NCI-H1048 (cell line): ENCODE results near the gene HS6ST3.
"Not testable (repeated sequence)": the region's sequence is repeated elsewhere in the genome, so short reads cannot be mapped to it uniquely, and the experiment has no call there.

Experiments used
- DNase-seq: peaks from one replicate; lab custom pipeline; 2025; lab: John Stamatoyannopoulos, UW

HS6ST3 gene

DNA sequence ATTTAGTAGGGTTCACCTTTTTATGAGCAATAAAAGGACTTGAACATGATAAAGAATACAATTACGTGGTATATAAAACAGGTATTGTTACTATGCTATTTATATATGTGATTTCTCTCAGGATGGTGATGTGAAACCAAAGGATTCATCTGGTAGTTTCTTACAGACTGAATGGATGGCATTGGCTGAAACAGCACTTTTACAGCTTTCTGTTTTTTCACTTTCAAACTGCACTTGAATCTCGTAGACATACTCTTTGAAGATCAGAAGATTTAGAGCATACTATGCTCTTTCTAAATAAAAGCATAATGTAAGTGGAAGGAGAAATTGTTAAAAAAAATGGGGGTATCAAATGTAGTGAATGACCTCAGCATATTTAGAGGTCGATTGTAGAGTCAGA is 354.8 kb downstream of the HS6ST3 start:
- DNase-seq, result no peak

DNA sequence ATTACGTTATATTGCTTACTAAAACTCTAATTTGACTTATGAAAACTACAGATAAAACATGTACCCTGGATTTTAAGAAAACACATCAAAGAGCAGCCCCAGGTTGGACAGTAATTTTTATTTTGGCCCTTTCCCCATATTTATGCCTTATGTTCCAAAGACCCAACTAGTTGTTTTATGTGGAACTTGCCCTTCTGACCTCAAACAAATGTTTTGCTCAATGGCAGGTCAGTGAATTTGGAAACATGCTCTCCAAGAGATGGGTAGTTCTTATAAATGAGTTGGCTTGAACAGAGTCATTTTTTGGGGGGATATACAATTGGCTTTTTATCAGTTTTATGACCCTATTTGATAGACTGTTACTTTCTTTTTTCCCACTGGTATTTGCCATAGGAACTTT is 360.0 kb downstream of the HS6ST3 start:
- no peak for DNase-seq

DNA sequence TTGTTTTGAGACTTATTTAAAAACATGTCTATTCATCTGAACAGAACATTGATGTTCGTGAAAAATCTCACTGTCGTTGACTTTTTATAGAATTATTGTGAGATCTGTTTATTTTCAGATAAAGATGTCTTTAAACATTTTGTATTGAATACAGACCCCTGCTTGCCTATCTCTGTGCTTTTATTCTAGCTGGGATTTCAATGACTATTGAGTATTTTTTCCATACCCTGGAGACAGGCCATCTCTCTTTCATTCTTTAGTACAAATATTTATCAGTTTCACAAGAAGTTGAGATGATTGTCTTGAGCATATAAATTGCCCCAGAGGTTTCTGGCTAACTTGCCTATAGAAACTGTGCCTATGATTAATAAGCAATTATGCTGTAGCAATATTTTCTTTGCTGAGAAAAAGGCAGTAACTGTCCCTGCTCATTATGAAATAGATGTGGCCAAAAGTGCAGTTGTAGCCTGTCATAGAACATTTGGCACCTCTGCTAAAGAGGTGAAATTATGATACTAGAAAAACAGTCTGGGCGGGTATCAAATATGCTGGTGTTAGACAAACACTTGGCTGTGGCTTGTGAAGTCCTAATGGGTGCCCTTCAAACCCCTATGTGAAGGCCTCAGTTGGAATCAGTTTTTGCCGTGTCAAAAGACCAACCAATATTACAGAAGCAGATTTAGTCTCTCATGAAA is 360.6 kb downstream of the HS6ST3 start:
- no peak for DNase-seq

- no peak for DNase-seq
Measured at GRCh38 chr13:96454466-96454865, 364.6 kb downstream of the HS6ST3 start.

- DNase-seq, result peak; percentile 52
Measured at GRCh38 chr13:96460609-96461008, 370.7 kb downstream of the HS6ST3 start.

GRCh38 chr13:96473526-96474180 is 383.7 kb downstream of the HS6ST3 start:
- no peak for DNase-seq

GRCh38 chr13:96474181-96474557 is 384.3 kb downstream of the HS6ST3 start:
- DNase-seq, result no peak

- DNase-seq, result no peak
Measured at GRCh38 chr13:96475103-96475502, 385.2 kb downstream of the HS6ST3 start.

GRCh38 chr13:96481482-96481881 is 391.6 kb downstream of the HS6ST3 start:
- no peak for DNase-seq

DNA sequence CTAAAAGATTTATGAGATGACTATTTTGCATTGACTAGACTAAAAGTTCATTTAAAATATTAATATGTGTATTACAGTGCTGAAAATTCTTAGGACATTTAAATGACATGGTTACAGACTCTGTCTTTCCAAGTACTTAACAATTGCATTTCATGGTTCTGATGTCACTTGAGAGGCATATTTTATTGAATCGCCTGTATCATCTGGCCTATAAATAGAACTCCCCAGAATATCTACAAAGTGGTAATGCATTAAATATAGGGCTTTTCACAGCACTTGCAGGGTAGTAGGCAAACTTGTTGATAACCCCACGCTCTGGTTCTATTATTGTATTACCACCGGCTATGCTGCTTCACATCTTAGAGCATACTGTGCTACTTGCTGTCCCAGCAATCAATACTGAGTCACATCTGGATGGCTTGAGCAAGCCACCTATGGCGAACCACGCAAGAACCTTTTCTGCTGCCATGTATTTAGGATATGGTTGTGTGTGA is 400.6 kb downstream of the HS6ST3 start:
- DNase-seq, result no peak

GRCh38 chr13:96491103-96491502 is 401.2 kb downstream of the HS6ST3 start:
- DNase-seq, result no peak

DNA sequence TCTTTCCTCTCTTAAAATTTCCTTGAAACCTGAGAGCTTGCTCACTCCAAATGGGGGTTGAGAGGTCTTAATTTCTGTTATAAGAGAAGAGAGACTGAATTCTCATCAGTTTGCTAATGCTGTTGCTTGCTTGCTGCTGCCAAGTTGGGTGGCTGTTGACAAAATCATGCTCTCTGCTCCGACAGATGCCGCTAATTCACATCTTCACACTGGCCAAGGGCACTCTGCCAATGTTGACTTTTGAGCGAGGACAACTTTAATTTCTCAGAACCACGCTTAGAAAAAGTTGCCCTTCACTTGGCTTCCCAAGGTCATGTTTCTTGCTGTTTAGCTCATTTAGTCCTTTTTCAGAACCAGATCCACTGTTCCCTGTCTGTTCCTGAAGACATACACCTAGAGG is 402.9 kb downstream of the HS6ST3 start:
- DNase-seq, result no peak

GRCh38 chr13:96499656-96500055 is 409.7 kb downstream of the HS6ST3 start:
- DNase-seq, result no peak

GRCh38 chr13:96500953-96501352 is 411.0 kb downstream of the HS6ST3 start:
- no peak for DNase-seq

GRCh38 chr13:96503481-96503880 is 413.6 kb downstream of the HS6ST3 start:
- DNase-seq, result no peak

DNA sequence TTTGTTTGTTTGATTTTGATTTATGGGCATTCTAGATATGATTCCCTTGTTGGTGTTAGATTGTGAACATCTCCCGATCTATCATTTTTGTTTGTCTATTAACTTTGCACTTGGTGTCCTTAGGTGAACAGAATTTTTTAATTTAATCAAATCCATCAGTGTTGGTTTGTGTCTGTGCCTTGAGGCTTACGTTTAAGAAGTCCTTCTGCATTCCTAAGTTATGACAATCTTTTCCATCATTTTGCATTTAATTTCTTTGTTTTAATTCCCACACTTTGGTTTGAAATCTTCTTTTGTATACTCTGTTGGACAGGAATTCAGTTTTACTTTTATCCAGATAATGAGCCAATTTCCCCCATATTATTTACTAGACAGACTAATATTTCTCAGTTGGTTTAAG is 421.7 kb downstream of the HS6ST3 start:
- DNase-seq, result no peak

DNA sequence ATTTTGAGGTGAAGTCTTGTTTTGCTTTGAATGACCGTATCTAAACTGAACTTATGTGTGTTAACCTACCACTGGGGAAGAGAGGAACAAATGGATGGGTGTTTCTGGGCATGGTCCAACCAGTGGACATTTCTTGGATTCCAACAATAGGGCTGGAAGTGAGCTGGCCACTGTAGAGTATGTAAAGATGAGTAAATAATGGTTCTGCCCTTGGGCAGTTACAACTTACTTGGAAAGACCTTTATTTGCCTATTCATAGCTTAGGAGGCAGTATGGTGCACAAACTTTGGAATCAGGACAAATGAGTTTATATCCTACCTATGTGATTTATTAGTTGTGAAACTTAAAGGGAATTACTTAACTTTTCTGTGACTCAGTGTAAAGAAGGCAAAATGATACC is 429.5 kb downstream of the HS6ST3 start:
- DNase-seq, result no peak

DNA sequence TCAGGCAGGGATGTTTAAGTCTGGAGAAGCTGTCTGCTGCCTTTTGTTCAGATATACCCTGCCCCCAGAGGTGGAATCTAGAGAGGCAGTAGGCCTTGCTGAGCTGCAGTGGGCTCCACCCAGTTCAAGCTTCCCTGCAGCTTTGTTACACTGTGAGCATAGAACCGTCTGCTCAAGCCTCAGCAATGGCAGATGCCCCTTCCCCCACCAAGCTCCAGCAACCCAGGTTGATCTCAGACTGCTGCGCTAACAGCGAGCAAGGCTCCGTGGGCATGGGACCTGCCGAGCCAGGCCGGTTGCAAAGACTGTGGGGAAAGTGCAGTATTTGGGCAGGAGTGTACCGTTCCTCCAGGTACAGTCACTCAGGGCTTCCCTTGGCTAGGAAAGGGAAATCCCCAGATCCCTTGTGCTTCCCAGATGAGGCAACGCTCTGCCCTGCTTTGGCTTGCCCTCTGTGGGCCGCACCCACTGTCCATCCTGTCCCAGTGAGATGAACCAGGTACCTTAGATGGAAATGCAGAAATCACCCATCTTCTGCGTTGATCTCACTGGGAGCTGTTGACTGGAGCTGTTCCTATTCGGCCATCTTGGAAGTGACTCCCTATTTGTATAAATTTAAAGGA is 434.6 kb downstream of the HS6ST3 start:
- DNase-seq, result not testable (repeated sequence)

- no peak for DNase-seq
Measured at GRCh38 chr13:96525715-96526114, 435.8 kb downstream of the HS6ST3 start.

DNA sequence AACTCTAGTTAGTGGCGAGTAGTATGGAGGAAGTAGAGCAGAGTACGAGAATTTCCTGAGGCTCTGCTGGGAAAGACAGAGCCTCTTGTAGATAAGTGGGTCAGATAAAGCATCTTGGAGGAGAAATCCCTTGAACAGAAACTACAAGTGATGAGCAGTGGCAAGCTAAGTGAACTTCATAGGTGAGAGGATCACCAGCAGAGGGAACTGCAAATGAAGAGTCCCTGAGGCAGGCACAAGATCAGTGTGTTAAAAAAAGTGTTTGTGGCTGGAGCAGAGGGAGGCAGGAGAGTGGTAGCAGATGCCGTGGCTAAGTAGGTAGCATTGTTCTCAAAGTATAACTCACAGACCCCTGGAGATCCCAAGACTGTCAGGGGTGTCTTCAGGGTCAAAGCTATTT is 437.6 kb downstream of the HS6ST3 start:
- DNase-seq, result no peak

DNA sequence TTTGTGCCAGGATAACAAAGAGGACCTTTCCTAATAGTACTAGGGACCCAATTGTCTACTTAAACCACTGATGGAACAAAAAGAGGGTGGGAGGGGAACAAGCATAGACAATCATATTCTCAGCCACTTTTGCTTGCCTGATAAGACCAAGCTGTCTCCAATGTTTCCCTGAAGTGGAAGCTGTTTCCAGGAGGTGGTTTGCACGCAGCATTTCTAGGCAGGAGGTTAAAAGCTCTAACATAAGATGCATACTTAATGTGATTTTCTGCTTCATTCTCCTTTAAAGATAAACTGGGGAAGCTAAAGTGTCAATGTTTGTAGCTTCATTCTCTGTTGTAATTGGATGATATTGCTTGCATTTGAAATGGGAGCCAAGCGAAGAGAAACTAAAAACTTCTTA is 442.9 kb downstream of the HS6ST3 start:
- no peak for DNase-seq

DNA sequence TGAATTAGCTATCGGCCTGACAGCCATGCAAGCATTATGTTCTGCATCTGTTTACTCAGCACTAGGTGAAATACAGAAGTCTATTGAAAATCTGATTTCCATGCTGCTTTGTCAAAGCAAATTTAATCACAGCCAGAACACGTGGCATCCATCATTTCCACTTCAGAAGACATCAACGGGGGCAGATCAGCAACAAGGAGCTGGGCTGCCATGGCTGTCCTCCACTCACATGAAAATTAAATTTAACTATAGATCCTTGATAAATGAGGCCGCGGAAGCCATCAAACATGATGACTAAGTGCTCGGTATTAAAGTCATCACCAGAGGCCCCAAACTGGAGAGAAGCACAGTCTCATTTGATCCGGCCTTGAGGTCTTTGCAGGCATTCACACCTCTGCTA is 443.5 kb downstream of the HS6ST3 start:
- DNase-seq, result no peak

GRCh38 chr13:96539791-96540190 is 449.9 kb downstream of the HS6ST3 start:
- no peak for DNase-seq
